Gastrocnemius medialis (tissue), 4 donors: ENCODE results near the gene HES4. TPM values are rescaled to one million over a fixed set of nuclear protein-coding genes. Genes with fewer than 3 reads are reported as not detected.
"Not testable (repeated sequence)": the region's sequence is repeated elsewhere in the genome, so short reads cannot be mapped to it uniquely, and the experiment has no call there.

Experiments used
- ATAC-seq, 2 donors: fragments of 150-250 bp; one replicate each; pipeline ENCODE4 v1.9.1; 2016
- DNase-seq, 2 donors: peaks; one replicate each; pipeline ENCODE4 v3.0.0-alpha.2; 2019
- H3K27ac ChIP-seq, 4 donors: fragments of 200-600 bp; sonication (generic); 1 replicate in 1 of 4; 2 replicates in 3 of 4; pipeline ENCODE4 v1.5.1; 2016 to 2018; ENCODE audit warnings: mild to moderate bottlenecking in 2 of 4, moderate library complexity in 1 of 4
- H3K27me3 ChIP-seq, 3 donors: fragments of 200-600 bp; sonication (generic) in 2 of 3; 1 replicate in 1 of 3; 2 replicates in 2 of 3; pipeline versions ENCODE4 v1.5.1 to v1.6.0; 2016 to 2019; ENCODE audit warnings: mild to moderate bottlenecking in 1 of 3, moderate library complexity in 1 of 3
- H3K36me3 ChIP-seq, 2 donors: fragments of 200-600 bp; sonication (generic) in 1 of 2; one replicate each; pipeline ENCODE4 v1.5.1; 2017 to 2018
- H3K4me1 ChIP-seq, 2 donors: fragments of 200-600 bp; sonication (generic) in 1 of 2; one replicate each; pipeline ENCODE4 v1.5.1; 2016 to 2017; ENCODE audit warnings: mild to moderate bottlenecking in 2 of 2
- H3K4me3 ChIP-seq, 4 donors: fragments of 200-600 bp; sonication (generic) in 3 of 4; 1 replicate in 1 of 4; 2 replicates in 3 of 4; pipeline ENCODE4 v1.5.1; 2016 to 2019; ENCODE audit warnings: mild to moderate bottlenecking in 2 of 4
- H3K9me3 ChIP-seq, 3 donors: fragments of 200-600 bp; sonication (generic) in 2 of 3; 1 replicate in 1 of 3; 2 replicates in 2 of 3; pipeline ENCODE4 v1.5.1; 2016 to 2019
- CTCF ChIP-seq, 5 experiments: fragments of 450-650 bp in 3 of 5; fragments of 200-600 bp in 2 of 5; sonication (generic) in 2 of 5; IDR thresholded peaks in 4 of 5; conservative IDR thresholded peaks in 1 of 5; 1 replicate in 4 of 5; 2 replicates in 1 of 5; pipeline ENCODE4 v1.5.1; 2016 to 2019; ENCODE audit warnings: antibody characterized with exemption in 5 of 5, mild to moderate bottlenecking in 3 of 5, moderate library complexity in 3 of 5
- POLR2A ChIP-seq, 2 donors: fragments of 450-650 bp; IDR thresholded peaks; one replicate each; pipeline ENCODE4 v1.6.1; 2017; ENCODE audit warnings: antibody characterized with exemption in 2 of 2, mild to moderate bottlenecking in 2 of 2, moderate library complexity in 2 of 2
- in situ Hi-C, 4 donors: fragments of 200-750 bp; cut with MboI; loops; one replicate each; pipeline versions ENCODE4 v1.15.0 to v1.8.0; 2017; ENCODE audit warnings: low sequenced_read_pairs in 4 of 4
- intact Hi-C: fragments of 100-400 bp; cut with DNase I; formaldehyde crosslinking; loops from one replicate; pipeline ENCODE4 v1.15.1; 2023; ENCODE audit warnings: low total_unique reads
- total RNA-seq, 4 donors: library from RNA; depleted of rRNA; stranded (reverse); fragments of >200 nt; gene quantifications; one replicate each; pipeline versions ENCODE4 v1.1.0 to v1.2.3, GENCODE V29; 2016

The HES4 gene
- total RNA-seq, 4 donors from 2014 or later: 6.4 to 17.4 (median 9.5) TPM

- ATAC-seq (no peak), DNase-seq (no peak)
- intact Hi-C loops (no loop called here), in situ Hi-C loops (no loop called here)
- Histone ChIP-seq H3K36me3 (no peaks in the 10 kb centered on the region), H3K4me3 (peak overlapping the region; percentile 57 to 65 (median 58)), H3K4me1 (peaks cover 29 to 48% of the 10 kb centered on the region in 2 donors), H3K27me3 (peaks cover 0 to 2% (median 0%) of the 10 kb centered on the region in 3 donors), H3K9me3 (no peaks in the 10 kb centered on the region), H3K27ac (peak overlapping the region; percentile 100)
- TF ChIP-seq CTCF (IDR thresholded peaks at IDR 0.05 in 4 of 5, conservative IDR thresholded peaks at IDR 0.05 in 1 of 5): no peak
- TF ChIP-seq POLR2A (IDR thresholded peaks at IDR 0.05): peak in 1 of 2 donors; percentile 3
Measured at GRCh38 chr1:978835-979743, 20.8 kb downstream of the HES4 start.

- in situ Hi-C loops: no loop called here
- Histone ChIP-seq H3K4me3 (peak overlapping the region; percentile 57 to 65 (median 58)), H3K9me3 (no peaks in the 10 kb centered on the region), H3K4me1 (peaks cover 23 to 44% of the 10 kb centered on the region in 2 donors), H3K27ac (peak overlapping the region; percentile 100), H3K27me3 (peaks cover 0 to 2% (median 0%) of the 10 kb centered on the region in 3 donors), H3K36me3 (no peaks in the 10 kb centered on the region)
- intact Hi-C loops: no loop called here
- ATAC-seq (peak in 1 of 2 donors; percentile 10), DNase-seq (peak; percentile 67 to 89)
- TF ChIP-seq POLR2A (IDR thresholded peaks at IDR 0.05): peak in 1 of 2 donors; percentile 39
- TF ChIP-seq CTCF (IDR thresholded peaks at IDR 0.05 in 4 of 5, conservative IDR thresholded peaks at IDR 0.05 in 1 of 5): no peak
Measured at GRCh38 chr1:978069-978834, 21.6 kb downstream of the HES4 start.

- H3K9me3 ChIP-seq, H3K36me3 ChIP-seq, ATAC-seq, H3K27me3 ChIP-seq, in situ Hi-C loops, intact Hi-C loops: not testable (repeated sequence)
- peak overlapping the region in 1 of 4 donors; percentile 47 for H3K4me3 ChIP-seq
- H3K27ac ChIP-seq: peak overlapping the region in 1 of 4 donors; percentile 89
- peak; percentile 64 to 78 for DNase-seq
- H3K4me1 ChIP-seq: peaks cover 20 to 49% of the 10 kb centered on the region in 2 donors
Measured at GRCh38 chr1:976791-977190, 23.1 kb downstream of the HES4 start.

GRCh38 chr1:975896-976683 is 23.8 kb downstream of the HES4 start:
- H3K27ac ChIP-seq: peak overlapping the region; percentile 88 to 94 (median 91)
- peaks cover 16 to 47% of the 10 kb centered on the region in 2 donors for H3K4me1 ChIP-seq
- in situ Hi-C loops (no loop called here), intact Hi-C loops (no loop called here)
- no peaks in the 10 kb centered on the region for H3K36me3 ChIP-seq
- TF ChIP-seq POLR2A (IDR thresholded peaks at IDR 0.05) (peak in 1 of 2 donors; percentile 13), CTCF (IDR thresholded peaks at IDR 0.05 in 4 of 5, conservative IDR thresholded peaks at IDR 0.05 in 1 of 5) (peak; percentile 49 to 59 (median 56))
- no peaks in the 10 kb centered on the region for H3K9me3 ChIP-seq
- DNase-seq (peak in 1 of 2 donors; percentile 76), ATAC-seq (peak; percentile 2 to 22)
- peak overlapping the region; percentile 37 to 47 (median 42) for H3K4me3 ChIP-seq
- peaks cover 1 to 3% (median 2%) of the 10 kb centered on the region in 3 donors for H3K27me3 ChIP-seq
